Left lung (tissue), 10 donors: ENCODE results near the gene AFG1L. TPM values are rescaled to one million over a fixed set of nuclear protein-coding genes. Genes with fewer than 3 reads are reported as not detected.

ENCODE experiments used
- ATAC-seq: fragments of 200-7000 bp; cut with Tn5 transposase; one replicate; pipeline ENCODE4 v1.9.1; 2020; ENCODE audit warnings: moderate library complexity
- DNase-seq, 4 donors: peaks; one replicate each; pipeline ENCODE4 v3.0.0-alpha.2; 2013 to 2020
- H3K27ac ChIP-seq, 2 donors: fragments of 200-600 bp; sonication (generic) in 1 of 2; one replicate each; pipeline versions ENCODE4 v1.5.0 to v1.8.0; 2020 to 2021
- H3K27me3 ChIP-seq, 2 donors: fragments of 200-600 bp; sonication (generic) in 1 of 2; one replicate each; pipeline versions ENCODE4 v1.5.0 to v1.8.0; 2020 to 2021
- H3K36me3 ChIP-seq, 2 donors: fragments of 200-600 bp; sonication (generic) in 1 of 2; one replicate each; pipeline versions ENCODE4 v1.5.0 to v1.8.0; 2020 to 2021
- H3K4me1 ChIP-seq, 2 donors: fragments of 200-600 bp; one replicate each; pipeline ENCODE4 v1.8.0; 2021
- H3K4me3 ChIP-seq, 2 donors: fragments of 200-600 bp; sonication (generic) in 1 of 2; one replicate each; pipeline versions ENCODE4 v1.5.0 to v1.8.0; 2020 to 2021; ENCODE audit warnings: mild to moderate bottlenecking in 1 of 2
- H3K9me3 ChIP-seq, 2 donors: fragments of 200-600 bp; sonication (generic) in 1 of 2; one replicate each; pipeline versions ENCODE4 v1.5.0 to v1.8.0; 2020 to 2021
- intact Hi-C, 2 donors: fragments of 100-400 bp; cut with DNase I; formaldehyde crosslinking; loops; one replicate each; pipeline versions ENCODE4 v1.11.2 to v1.14.2; 2022
- polyA plus RNA-seq, 6 donors: library from polyadenylated mRNA; unstranded; fragments of 120-200 nt; gene quantifications; one replicate each; pipeline ENCODE4 v1.2.1, GENCODE V29; 2013; ENCODE audit not compliant: insufficient read length in 6 of 6
- total RNA-seq, 2 donors: library from RNA; stranded (reverse); fragmentation: NEBNext Ultra II Directional; extraction: Animal tissue kit (Norgen Biotek cat#: 25700); gene quantifications; one replicate each; pipeline ENCODE4 v1.2.1, GENCODE V29; 2021
- TF ChIP-seq, protein P1 (sequence below), 2 donors: fragments of 200-600 bp; sonication (generic) in 1 of 2; IDR thresholded peaks; one replicate each; pipeline versions ENCODE4 v1.5.0 to v1.8.0; 2021; ENCODE audit warnings: antibody characterized with exemption in 2 of 2
- donor health status: DM: no; HTN: yes; CAD: no.
- donor health status: DM: no; HTN: no; CAD: no.

The AFG1L gene
- total and polyA plus RNA-seq, 8 donors = 5.8 to 10.2 (median 7.7) TPM

DNA sequence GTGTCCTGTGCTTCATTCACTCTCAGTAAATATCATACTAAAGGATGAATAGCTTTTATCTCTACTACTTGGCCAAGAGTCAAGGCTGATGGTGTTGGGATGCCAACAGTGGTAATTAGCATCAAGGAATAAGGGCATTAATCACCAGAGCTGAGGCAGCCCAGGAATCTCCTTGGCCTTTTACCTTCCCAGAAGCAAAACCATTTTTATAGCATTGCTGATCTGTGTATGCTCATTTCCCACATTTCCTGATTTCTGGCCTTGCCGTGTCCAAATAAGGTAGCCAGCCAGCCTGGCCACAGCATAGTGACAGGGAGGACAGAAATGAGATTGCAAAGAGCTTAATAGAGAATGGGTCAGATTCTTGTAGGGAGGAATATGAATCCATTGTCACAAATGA is 189.2 kb downstream of the AFG1L start:
- H3K27me3 ChIP-seq = no peaks in the 10 kb centered on the region
- H3K27ac ChIP-seq = no peak overlapping the region
- H3K4me1 ChIP-seq = no peaks in the 10 kb centered on the region
- DNase-seq (no peak), ATAC-seq (no peak)
- no peaks in the 10 kb centered on the region for H3K9me3 ChIP-seq
- no peaks in the 10 kb centered on the region for H3K36me3 ChIP-seq
- H3K4me3 ChIP-seq = no peak overlapping the region
- TF ChIP-seq, protein P1, sequence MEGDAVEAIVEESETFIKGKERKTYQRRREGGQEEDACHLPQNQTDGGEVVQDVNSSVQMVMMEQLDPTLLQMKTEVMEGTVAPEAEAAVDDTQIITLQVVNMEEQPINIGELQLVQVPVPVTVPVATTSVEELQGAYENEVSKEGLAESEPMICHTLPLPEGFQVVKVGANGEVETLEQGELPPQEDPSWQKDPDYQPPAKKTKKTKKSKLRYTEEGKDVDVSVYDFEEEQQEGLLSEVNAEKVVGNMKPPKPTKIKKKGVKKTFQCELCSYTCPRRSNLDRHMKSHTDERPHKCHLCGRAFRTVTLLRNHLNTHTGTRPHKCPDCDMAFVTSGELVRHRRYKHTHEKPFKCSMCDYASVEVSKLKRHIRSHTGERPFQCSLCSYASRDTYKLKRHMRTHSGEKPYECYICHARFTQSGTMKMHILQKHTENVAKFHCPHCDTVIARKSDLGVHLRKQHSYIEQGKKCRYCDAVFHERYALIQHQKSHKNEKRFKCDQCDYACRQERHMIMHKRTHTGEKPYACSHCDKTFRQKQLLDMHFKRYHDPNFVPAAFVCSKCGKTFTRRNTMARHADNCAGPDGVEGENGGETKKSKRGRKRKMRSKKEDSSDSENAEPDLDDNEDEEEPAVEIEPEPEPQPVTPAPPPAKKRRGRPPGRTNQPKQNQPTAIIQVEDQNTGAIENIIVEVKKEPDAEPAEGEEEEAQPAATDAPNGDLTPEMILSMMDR (IDR thresholded peaks at IDR 0.05) = no peak
- intact Hi-C loops = no loop called here

DNA sequence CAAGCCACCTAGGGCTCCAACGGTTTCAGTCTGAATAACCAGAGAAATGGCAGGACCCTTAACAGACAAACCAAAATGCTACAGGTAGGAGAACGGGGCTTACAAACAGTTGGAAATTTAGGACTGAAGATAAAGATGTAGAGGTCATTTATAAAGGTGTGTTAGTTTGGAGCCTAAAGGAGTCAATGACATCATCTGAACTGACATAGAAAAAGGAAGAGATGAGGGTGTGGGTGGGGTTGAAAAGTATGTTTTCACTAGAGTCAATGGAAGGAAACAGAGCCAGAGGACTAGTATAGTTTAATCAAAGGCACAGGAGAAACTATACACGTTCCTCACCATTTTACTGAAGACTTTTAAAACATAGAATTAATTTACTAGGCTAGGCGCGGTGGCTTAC is 194.8 kb downstream of the AFG1L start:
- no peaks in the 10 kb centered on the region for H3K36me3 ChIP-seq
- no peaks in the 10 kb centered on the region for H3K4me1 ChIP-seq
- H3K27ac ChIP-seq = no peak overlapping the region
- no peaks in the 10 kb centered on the region for H3K27me3 ChIP-seq
- DNase-seq = no peak
- TF ChIP-seq, protein P1 (IDR thresholded peaks at IDR 0.05) = no peak
- no peak overlapping the region for H3K4me3 ChIP-seq
- no peak for ATAC-seq
- intact Hi-C loops = loop anchor here in 1 of 2 donors (5.0 kb wide), 1 partner anchor 377 kb away; no protein-coding TSS in a partner anchor
- H3K9me3 ChIP-seq = no peaks in the 10 kb centered on the region

DNA sequence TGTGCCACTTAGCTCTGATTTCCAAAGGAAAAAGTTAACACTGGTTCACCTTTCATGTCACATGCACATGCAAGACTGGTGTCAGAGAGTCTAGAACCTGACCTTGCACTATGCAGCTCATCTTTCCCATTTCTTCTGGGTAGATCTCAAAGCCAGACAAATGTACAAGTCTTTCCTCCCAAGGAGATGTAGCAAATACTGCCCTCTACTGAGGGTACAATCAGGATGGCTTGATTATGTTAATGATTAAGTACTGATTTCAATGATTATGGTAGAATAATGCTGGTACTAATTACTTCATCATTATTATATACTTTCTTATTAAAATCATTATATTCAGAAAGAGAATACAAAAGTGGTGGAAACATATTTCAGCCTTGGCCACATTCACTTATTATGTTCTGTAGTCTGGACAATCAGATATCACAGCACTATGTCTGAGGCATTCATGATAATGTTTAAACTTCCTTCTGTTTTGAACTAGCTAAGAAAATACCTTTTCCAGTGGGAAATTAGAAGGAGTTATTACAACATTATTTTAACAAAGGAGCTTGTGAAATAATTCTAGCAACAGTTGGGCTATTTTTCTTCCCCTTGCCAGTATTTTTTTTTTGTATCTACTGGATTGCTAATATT is 197.4 kb downstream of the AFG1L start:
- H3K27me3 ChIP-seq = no peaks in the 10 kb centered on the region
- intact Hi-C loops = loop anchor here in 1 of 2 donors (5.0 kb wide), 1 partner anchor 380 kb away; no protein-coding TSS in a partner anchor
- no peaks in the 10 kb centered on the region for H3K36me3 ChIP-seq
- DNase-seq (peak in 2 of 4 donors; percentile 20 to 46), ATAC-seq (peak; percentile 86)
- no peaks in the 10 kb centered on the region for H3K4me1 ChIP-seq
- H3K27ac ChIP-seq = no peak overlapping the region
- no peaks in the 10 kb centered on the region for H3K9me3 ChIP-seq
- H3K4me3 ChIP-seq = no peak overlapping the region
- TF ChIP-seq, protein P1 (IDR thresholded peaks at IDR 0.05) = peak; percentile 14 to 44

DNA sequence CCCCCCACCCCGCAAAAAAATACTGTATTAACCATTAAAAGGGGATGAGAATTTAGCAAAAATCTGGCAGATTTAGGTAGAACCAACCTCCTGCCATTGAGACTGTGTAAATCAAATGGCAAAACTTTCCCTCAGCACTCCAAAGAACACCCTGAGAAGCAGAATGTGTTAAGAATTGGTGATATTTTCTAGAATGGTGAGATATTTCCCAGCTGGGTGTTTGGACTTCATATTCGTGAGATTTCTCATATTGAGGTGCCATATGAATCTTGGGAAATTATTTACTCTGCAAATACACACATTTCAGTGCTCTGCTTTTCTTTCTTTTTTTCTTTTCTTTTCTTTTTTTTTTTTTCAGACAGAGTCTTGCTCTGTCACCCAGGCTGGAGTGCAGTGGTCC is 199.6 kb downstream of the AFG1L start:
- no peak overlapping the region for H3K4me3 ChIP-seq
- H3K36me3 ChIP-seq = no peaks in the 10 kb centered on the region
- no peaks in the 10 kb centered on the region for H3K4me1 ChIP-seq
- H3K27ac ChIP-seq = no peak overlapping the region
- no peaks in the 10 kb centered on the region for H3K9me3 ChIP-seq
- DNase-seq (no peak), ATAC-seq (no peak)
- TF ChIP-seq, protein P1 (IDR thresholded peaks at IDR 0.05) = no peak
- intact Hi-C loops = loop anchor here in 1 of 2 donors (5.0 kb wide), 1 partner anchor 382 kb away; no protein-coding TSS in a partner anchor
- H3K27me3 ChIP-seq = no peaks in the 10 kb centered on the region

DNA sequence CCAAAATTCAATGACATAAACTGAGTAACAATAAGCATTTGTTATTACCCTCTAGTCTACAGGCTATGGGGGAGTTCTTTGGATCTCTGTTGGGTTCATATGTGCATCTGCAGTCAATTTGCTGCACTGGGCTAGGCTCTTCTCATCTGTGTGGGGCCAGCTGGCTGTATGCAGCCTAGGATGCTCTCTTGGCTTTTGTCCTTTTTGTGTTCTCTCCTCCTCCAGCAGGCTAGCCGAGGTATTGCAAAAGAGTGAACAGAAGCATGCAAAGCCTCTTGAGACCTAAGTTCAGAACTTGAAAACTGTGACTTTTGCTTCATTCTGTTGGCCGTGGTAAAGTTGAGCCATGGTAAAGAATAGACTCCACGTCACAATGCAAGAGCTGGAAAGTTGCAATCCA is 203.0 kb downstream of the AFG1L start:
- DNase-seq (peak in 1 of 4 donors; percentile 10), ATAC-seq (peak; percentile 41)
- Histone ChIP-seq H3K9me3 (no peaks in the 10 kb centered on the region), H3K4me1 (no peaks in the 10 kb centered on the region), H3K27ac (no peak overlapping the region), H3K27me3 (no peaks in the 10 kb centered on the region), H3K36me3 (no peaks in the 10 kb centered on the region), H3K4me3 (no peak overlapping the region)
- TF ChIP-seq, protein P1 (IDR thresholded peaks at IDR 0.05) = peak in 1 of 2 donors; percentile 28
- intact Hi-C loops = no loop called here
